ENCODE data around the gene BCAS3.
"Not testable (repeated sequence)": the region's sequence is repeated elsewhere in the genome, so short reads cannot be mapped to it uniquely, and the experiment has no call there.

The BCAS3 gene

GRCh38 chr17:61235001-61235826 lies 557.6 kb downstream of the BCAS3 start:
- H3K4me1 Mint-ChIP-seq (ENCODE audit: low read depth) = peaks cover 30% of the 10 kb centered on the region
- no peaks in the 10 kb centered on the region for H3K27me3 Mint-ChIP-seq (ENCODE audit: low read depth)
- peaks cover 1% of the 10 kb centered on the region for H3K36me3 Mint-ChIP-seq (ENCODE audit: low read depth)
- no peak overlapping the region for H3K4me3 Mint-ChIP-seq
- no peak overlapping the region for H3K27ac Mint-ChIP-seq
- no peaks in the 10 kb centered on the region for H3K9me3 Mint-ChIP-seq

- H3K27me3 Mint-ChIP-seq (ENCODE audit: low read depth) = no peaks in the 10 kb centered on the region
- peaks cover 1% of the 10 kb centered on the region for H3K36me3 Mint-ChIP-seq (ENCODE audit: low read depth)
- H3K4me1 Mint-ChIP-seq (ENCODE audit: low read depth) = peaks cover 28% of the 10 kb centered on the region
- no peak overlapping the region for H3K27ac Mint-ChIP-seq
- no peaks in the 10 kb centered on the region for H3K9me3 Mint-ChIP-seq
- no peak overlapping the region for H3K4me3 Mint-ChIP-seq
These were observed 558.2 kb downstream of the BCAS3 start for GRCh38 chr17:61235827-61236197.

DNA sequence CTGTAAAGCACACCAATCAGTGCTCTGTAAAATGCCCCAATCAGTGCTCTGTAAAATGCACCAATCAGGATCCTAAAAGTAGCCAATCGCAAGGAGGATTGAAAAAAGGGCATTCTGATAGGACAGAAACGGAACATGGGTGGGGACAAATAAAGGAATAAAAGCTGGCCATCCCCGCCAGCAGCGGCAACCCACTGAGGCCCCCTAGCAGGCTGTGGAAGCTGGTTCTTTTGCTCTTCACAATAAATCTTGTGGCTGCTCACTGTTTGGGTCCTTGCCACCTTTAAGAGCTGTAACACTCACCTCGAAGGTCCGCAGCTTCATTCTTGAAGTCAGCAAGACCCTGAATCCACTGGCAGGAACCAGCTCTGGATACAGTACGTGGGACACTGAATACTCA lies 559.6 kb downstream of the BCAS3 start:
- Mint-ChIP-seq H3K36me3 (ENCODE audit: low read depth) (peaks cover 1% of the 10 kb centered on the region), H3K27me3 (ENCODE audit: low read depth) (no peaks in the 10 kb centered on the region), H3K27ac (no peak overlapping the region), H3K4me3 (no peak overlapping the region), H3K9me3 (no peaks in the 10 kb centered on the region), H3K4me1 (ENCODE audit: low read depth) (peaks cover 28% of the 10 kb centered on the region)

GRCh38 chr17:61238455-61238933 lies 560.8 kb downstream of the BCAS3 start:
- no peaks in the 10 kb centered on the region for H3K27me3 Mint-ChIP-seq (ENCODE audit: low read depth)
- H3K4me1 Mint-ChIP-seq (ENCODE audit: low read depth) = peaks cover 28% of the 10 kb centered on the region
- peaks cover 1% of the 10 kb centered on the region for H3K36me3 Mint-ChIP-seq (ENCODE audit: low read depth)
- H3K4me3 Mint-ChIP-seq = no peak overlapping the region
- no peak overlapping the region for H3K27ac Mint-ChIP-seq
- no peaks in the 10 kb centered on the region for H3K9me3 Mint-ChIP-seq

- Mint-ChIP-seq H3K27ac (peak overlapping the region; percentile 50), H3K9me3 (no peaks in the 10 kb centered on the region), H3K4me1 (ENCODE audit: low read depth) (peaks cover 28% of the 10 kb centered on the region), H3K36me3 (ENCODE audit: low read depth) (peaks cover 1% of the 10 kb centered on the region), H3K27me3 (ENCODE audit: low read depth) (no peaks in the 10 kb centered on the region), H3K4me3 (peak overlapping the region; percentile 22)
These were observed 561.7 kb downstream of the BCAS3 start for GRCh38 chr17:61239327-61239726.

DNA sequence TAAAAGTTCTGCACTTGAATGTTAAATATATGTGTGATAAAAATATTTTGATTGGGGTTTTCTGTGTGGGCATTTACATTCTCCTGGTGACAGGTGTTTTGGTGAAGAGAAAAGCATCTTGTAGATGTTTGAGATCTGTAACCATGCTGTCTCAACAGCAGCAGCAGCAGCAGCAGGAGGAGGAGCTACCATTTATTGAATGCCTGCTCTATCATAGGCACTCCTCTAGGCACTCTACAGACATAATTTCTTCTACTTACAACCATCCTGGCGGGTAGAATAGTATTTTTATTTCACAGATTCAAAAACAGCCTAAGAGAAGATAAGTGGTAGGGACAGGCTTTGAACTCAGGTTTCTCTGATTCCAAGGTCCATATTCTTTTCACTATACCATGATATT lies 562.3 kb downstream of the BCAS3 start:
- Mint-ChIP-seq H3K27me3 (ENCODE audit: low read depth) (no peaks in the 10 kb centered on the region), H3K36me3 (ENCODE audit: low read depth) (peaks cover 1% of the 10 kb centered on the region), H3K4me3 (peak overlapping the region; percentile 37), H3K4me1 (ENCODE audit: low read depth) (peaks cover 28% of the 10 kb centered on the region), H3K27ac (peak overlapping the region; percentile 59), H3K9me3 (no peaks in the 10 kb centered on the region)

GRCh38 chr17:61240851-61241468 lies 563.3 kb downstream of the BCAS3 start:
- H3K4me3 Mint-ChIP-seq = no peak overlapping the region
- H3K4me1 Mint-ChIP-seq (ENCODE audit: low read depth) = peaks cover 28% of the 10 kb centered on the region
- H3K27me3 Mint-ChIP-seq (ENCODE audit: low read depth) = no peaks in the 10 kb centered on the region
- no peak overlapping the region for H3K27ac Mint-ChIP-seq
- H3K36me3 Mint-ChIP-seq (ENCODE audit: low read depth) = peaks cover 1% of the 10 kb centered on the region
- H3K9me3 Mint-ChIP-seq = no peaks in the 10 kb centered on the region

- not testable (repeated sequence) for H3K9me3 Mint-ChIP-seq; H3K36me3 Mint-ChIP-seq (ENCODE audit: low read depth); H3K4me3 Mint-ChIP-seq; H3K27ac Mint-ChIP-seq; H3K27me3 Mint-ChIP-seq (ENCODE audit: low read depth)
- H3K4me1 Mint-ChIP-seq (ENCODE audit: low read depth) = peaks cover 10% of the 10 kb centered on the region
These were observed 567.3 kb downstream of the BCAS3 start for GRCh38 chr17:61244988-61245387.

DNA sequence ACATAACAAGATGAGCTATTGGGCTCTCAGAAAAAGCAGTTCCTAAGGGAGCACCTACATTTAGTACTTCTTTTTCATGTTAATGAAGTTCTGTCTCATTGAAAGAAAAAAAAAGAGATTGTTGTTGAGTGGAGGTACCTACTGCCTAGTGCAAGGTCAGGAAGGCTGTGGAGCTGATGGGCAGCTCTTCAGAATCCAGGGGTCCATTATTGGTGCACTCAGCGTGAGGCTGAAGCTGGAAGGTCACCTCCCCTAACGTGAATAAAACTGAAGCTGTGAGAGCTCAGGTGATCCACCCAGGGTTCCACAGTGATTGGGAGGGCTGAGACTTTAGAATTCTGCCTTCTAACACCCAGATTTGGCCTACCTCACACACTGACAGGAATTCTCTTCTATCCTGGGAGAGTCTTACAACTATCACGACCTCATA lies 568.1 kb downstream of the BCAS3 start:
- H3K9me3 Mint-ChIP-seq = peaks cover 2% of the 10 kb centered on the region
- H3K27ac Mint-ChIP-seq = no peak overlapping the region
- H3K27me3 Mint-ChIP-seq (ENCODE audit: low read depth) = no peaks in the 10 kb centered on the region
- H3K4me1 Mint-ChIP-seq (ENCODE audit: low read depth) = peaks cover 14% of the 10 kb centered on the region
- peaks cover 4% of the 10 kb centered on the region for H3K36me3 Mint-ChIP-seq (ENCODE audit: low read depth)
- no peak overlapping the region for H3K4me3 Mint-ChIP-seq

- Mint-ChIP-seq H3K36me3 (ENCODE audit: low read depth) (peaks cover 4% of the 10 kb centered on the region), H3K27me3 (ENCODE audit: low read depth) (no peaks in the 10 kb centered on the region), H3K4me1 (ENCODE audit: low read depth) (peaks cover 12% of the 10 kb centered on the region), H3K27ac (no peak overlapping the region), H3K4me3 (no peak overlapping the region), H3K9me3 (peaks cover 6% of the 10 kb centered on the region)
These were observed 569.8 kb downstream of the BCAS3 start for GRCh38 chr17:61247439-61247838.

DNA sequence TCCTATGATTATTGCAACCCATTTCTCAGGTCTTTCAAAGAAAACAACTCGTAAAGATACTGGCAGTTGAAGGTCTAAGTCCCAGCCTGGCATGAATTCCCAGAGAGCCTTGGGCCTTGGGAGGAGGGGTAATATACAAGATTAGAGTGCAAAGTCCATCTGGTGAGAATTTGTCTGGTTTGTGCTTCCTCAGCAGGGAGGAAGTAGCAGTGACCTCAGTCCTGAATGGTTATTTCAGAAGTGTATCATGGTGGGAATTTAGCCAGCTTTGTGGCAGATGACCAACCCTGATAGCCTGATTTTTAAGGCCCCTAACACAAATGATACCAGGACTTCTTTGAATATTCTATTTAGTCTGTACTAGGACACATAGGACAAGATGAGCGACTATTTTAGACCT lies 570.7 kb downstream of the BCAS3 start:
- Mint-ChIP-seq H3K27ac (no peak overlapping the region), H3K4me3 (no peak overlapping the region), H3K9me3 (peaks cover 6% of the 10 kb centered on the region), H3K36me3 (ENCODE audit: low read depth) (peaks cover 4% of the 10 kb centered on the region), H3K27me3 (ENCODE audit: low read depth) (no peaks in the 10 kb centered on the region), H3K4me1 (ENCODE audit: low read depth) (peaks cover 12% of the 10 kb centered on the region)

DNA sequence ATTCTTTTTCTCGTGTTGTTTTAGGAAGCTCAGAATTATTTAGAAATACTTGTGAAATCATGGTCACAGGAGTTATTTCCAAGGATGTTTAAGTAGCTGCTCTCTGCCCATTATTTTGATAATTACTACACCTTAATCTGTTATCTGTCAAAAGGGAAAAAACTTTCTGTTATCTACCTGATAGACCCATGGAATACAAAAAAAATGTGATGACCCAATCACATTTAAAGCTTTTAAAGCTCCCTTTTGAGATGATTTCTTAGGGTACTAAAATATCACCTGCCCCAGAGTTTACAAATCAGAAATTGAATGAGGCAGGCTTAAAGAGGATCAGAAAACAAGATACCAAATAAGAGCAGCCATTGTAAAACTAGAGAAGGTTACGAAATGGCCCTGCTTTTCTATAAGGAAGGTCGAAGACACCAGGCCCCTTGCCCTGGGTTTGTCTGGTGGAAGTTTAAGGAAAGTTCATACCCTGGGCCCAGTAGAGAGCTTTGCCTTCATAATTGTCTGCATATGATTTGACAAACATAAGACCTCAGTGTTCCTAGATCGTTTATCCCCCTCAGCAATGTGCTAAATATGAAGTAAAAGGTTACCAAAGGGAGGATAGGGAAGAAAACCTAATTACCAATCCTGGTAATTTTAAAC lies 572.1 kb downstream of the BCAS3 start:
- Mint-ChIP-seq H3K4me3 (no peak overlapping the region), H3K4me1 (ENCODE audit: low read depth) (peaks cover 12% of the 10 kb centered on the region), H3K27ac (no peak overlapping the region), H3K9me3 (peaks cover 6% of the 10 kb centered on the region), H3K27me3 (ENCODE audit: low read depth) (no peaks in the 10 kb centered on the region), H3K36me3 (ENCODE audit: low read depth) (peaks cover 4% of the 10 kb centered on the region)

DNA sequence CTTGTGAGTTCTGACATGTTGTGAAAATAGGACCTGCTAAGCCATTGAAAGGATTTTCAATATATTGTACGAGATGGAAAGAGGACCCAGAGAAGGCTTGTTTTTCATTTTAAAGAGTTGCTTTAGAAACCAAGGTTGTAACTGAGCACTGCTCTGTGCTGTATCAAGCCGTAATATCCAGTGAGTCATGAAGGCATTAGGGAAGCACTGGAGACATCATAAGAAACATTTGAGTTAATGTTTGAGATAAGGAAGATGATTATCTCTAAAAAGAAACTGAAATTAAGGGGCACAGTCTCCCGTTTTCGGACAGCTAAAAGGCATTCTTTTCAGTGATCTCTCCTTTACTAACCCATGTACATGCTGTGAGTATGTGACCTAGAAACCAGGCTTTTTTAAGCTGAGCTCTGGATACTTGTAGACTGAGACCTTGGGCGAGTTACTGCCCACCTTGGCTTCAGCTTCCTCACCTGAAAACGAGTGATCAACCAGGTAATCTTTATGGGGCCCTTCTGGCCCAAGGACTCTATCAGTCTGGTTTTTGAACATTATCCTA lies 572.8 kb downstream of the BCAS3 start:
- Mint-ChIP-seq H3K4me1 (ENCODE audit: low read depth) (peaks cover 14% of the 10 kb centered on the region), H3K36me3 (ENCODE audit: low read depth) (peaks cover 4% of the 10 kb centered on the region), H3K27me3 (ENCODE audit: low read depth) (no peaks in the 10 kb centered on the region), H3K9me3 (peaks cover 6% of the 10 kb centered on the region), H3K27ac (no peak overlapping the region), H3K4me3 (no peak overlapping the region)

- H3K27me3 Mint-ChIP-seq (ENCODE audit: low read depth) = no peaks in the 10 kb centered on the region
- no peak overlapping the region for H3K27ac Mint-ChIP-seq
- peaks cover 6% of the 10 kb centered on the region for H3K9me3 Mint-ChIP-seq
- peaks cover 14% of the 10 kb centered on the region for H3K4me1 Mint-ChIP-seq (ENCODE audit: low read depth)
- H3K36me3 Mint-ChIP-seq (ENCODE audit: low read depth) = peaks cover 4% of the 10 kb centered on the region
- H3K4me3 Mint-ChIP-seq = no peak overlapping the region
These were observed 574.6 kb downstream of the BCAS3 start for GRCh38 chr17:61251939-61252865.

Measured in T-helper 1 cell treated with Interleukin-12 subunit alpha and Interleukin-12 subunit beta and Interleukin-4 antibody, amounts not matched to agents 30 μg/mL and 1 μg/mL, for 36 hours (primary cell).